HepG2 (cell line): ENCODE results near the gene CAGE1. TPM values are rescaled to one million over a fixed set of nuclear protein-coding genes. Genes with fewer than 3 reads are reported as not detected.

Experiments used
- ARHGAP35 ChIP-seq: sonication (generic); formaldehyde crosslinking; IDR thresholded peaks from 2 replicates; pipeline ENCODE4 v1.9.0; 2022; ENCODE audit warnings: mild to moderate bottlenecking, inconsistent platforms, moderate library complexity, missing genetic modification reagents, borderline replicate concordance
- ARID5B ChIP-seq: IDR thresholded peaks from 2 replicates; pipeline ENCODE4 v1.4.0; 2020; ENCODE audit warnings: mild to moderate bottlenecking, missing genetic modification reagents
- CC2D1A ChIP-seq: sonication (generic); formaldehyde crosslinking; IDR thresholded peaks from 2 replicates; pipeline ENCODE4 v1.8.1; 2023; ENCODE audit warnings: mild to moderate bottlenecking, missing genetic modification reagents
- CCDC6 ChIP-seq: sonication (generic); formaldehyde crosslinking; IDR thresholded peaks from 2 replicates; pipeline ENCODE4 v1.8.1; 2022; ENCODE audit warnings: mild to moderate bottlenecking, missing genetic modification reagents, moderate library complexity
- CREM ChIP-seq, 2 experiments: sonication (generic) in 1 of 2; formaldehyde crosslinking in 1 of 2; IDR thresholded peaks; 2 replicates each; pipeline versions ENCODE4 v1.4.0 to v1.6.1; 2016 to 2020; ENCODE audit warnings: antibody characterized with exemption in 1 of 2, mild to moderate bottlenecking in 1 of 2, missing genetic modification reagents in 1 of 2
- E2F5 ChIP-seq: sonication (generic); formaldehyde crosslinking; conservative IDR thresholded peaks from 2 replicates; pipeline ENCODE4 v1.4.0; 2020; ENCODE audit warnings: missing genetic modification reagents
- ETV5 ChIP-seq: IDR thresholded peaks from 2 replicates; pipeline ENCODE4 v1.6.1; 2018; ENCODE audit warnings: missing biosample characterization, missing genetic modification reagents, inconsistent platforms, borderline replicate concordance
- GABPB1 ChIP-seq: IDR thresholded peaks from 2 replicates; pipeline ENCODE4 v1.6.1; 2016; ENCODE audit warnings: mild to moderate bottlenecking, missing genetic modification reagents, moderate library complexity, missing compliant biosample characterization
- MXD3 ChIP-seq: IDR thresholded peaks from 2 replicates; pipeline ENCODE4 v1.6.1; 2016; ENCODE audit warnings: mild to moderate bottlenecking, missing biosample characterization, missing genetic modification reagents
- PHF21A ChIP-seq: sonication (generic); formaldehyde crosslinking; IDR thresholded peaks from 2 replicates; pipeline ENCODE4 v1.5.0; 2020; ENCODE audit warnings: mild to moderate bottlenecking, missing genetic modification reagents
- SP140L ChIP-seq: sonication (generic); formaldehyde crosslinking; IDR thresholded peaks from 2 replicates; pipeline ENCODE4 v1.4.0; 2020; ENCODE audit warnings: missing genetic modification reagents, borderline replicate concordance
- SRSF1 ChIP-seq: fragments of 200-400 bp; formaldehyde crosslinking; optimal IDR thresholded peaks from 2 replicates; pipeline ENCODE3; 2017; ENCODE audit warnings: mild to moderate bottlenecking, low read depth, low read length, moderate library complexity
- TIGD3 ChIP-seq: sonication (generic); formaldehyde crosslinking; IDR thresholded peaks from 2 replicates; pipeline ENCODE4 v1.5.1; 2020; ENCODE audit warnings: mild to moderate bottlenecking, missing genetic modification reagents, borderline replicate concordance
- ZNF20 ChIP-seq: sonication (generic); formaldehyde crosslinking; IDR thresholded peaks from 2 replicates; pipeline ENCODE4 v1.4.0; 2020; ENCODE audit warnings: mild to moderate bottlenecking, moderate library complexity, missing genetic modification reagents
- ZNF256 ChIP-seq: sonication (generic); formaldehyde crosslinking; conservative IDR thresholded peaks from 2 replicates; pipeline ENCODE4 v1.4.0; 2020; ENCODE audit warnings: missing genetic modification reagents
- ZNF317 ChIP-seq: sonication (generic); formaldehyde crosslinking; IDR thresholded peaks from 2 replicates; pipeline ENCODE4 v1.5.0; 2020; ENCODE audit warnings: mild to moderate bottlenecking, missing genetic modification reagents
- ZNF484 ChIP-seq: sonication (generic); formaldehyde crosslinking; IDR thresholded peaks from 2 replicates; pipeline ENCODE4 v1.5.1; 2020; ENCODE audit warnings: mild to moderate bottlenecking, low read depth, missing genetic modification reagents, borderline replicate concordance
- ZNF546 ChIP-seq: sonication (generic); formaldehyde crosslinking; conservative IDR thresholded peaks from 2 replicates; pipeline ENCODE4 v1.8.1; 2023; ENCODE audit warnings: mild to moderate bottlenecking, missing genetic modification reagents
- ZNF740 ChIP-seq: sonication (generic); formaldehyde crosslinking; IDR thresholded peaks from 2 replicates; pipeline ENCODE4 v1.4.0; 2020; ENCODE audit warnings: missing genetic modification reagents
- ZNF747 ChIP-seq: sonication (generic); formaldehyde crosslinking; IDR thresholded peaks from 2 replicates; pipeline ENCODE4 v1.8.1; 2023; ENCODE audit warnings: missing genetic modification reagents, mild to moderate bottlenecking, borderline replicate concordance
- ZNF776 ChIP-seq: sonication (generic); formaldehyde crosslinking; IDR thresholded peaks from 2 replicates; pipeline ENCODE4 v1.4.0; 2020; ENCODE audit warnings: mild to moderate bottlenecking, missing genetic modification reagents
- ZNF780A ChIP-seq: sonication (generic); formaldehyde crosslinking; IDR thresholded peaks from 2 replicates; pipeline ENCODE4 v1.8.0; 2022; ENCODE audit warnings: mild to moderate bottlenecking, missing genetic modification reagents, moderate library complexity
- polyA plus RNA-seq, 8 experiments: library from polyadenylated mRNA; depleted of rRNA in 3 of 8; stranded (reverse) in 7 of 8; unstranded in 1 of 8; fragments of >200 nt; fragmentation: Illumina TruSeq in 4 of 8; extraction: Trizol in 4 of 8; gene quantifications; 2 replicates each; pipeline versions ENCODE4 v1.2.1 to v1.2.3, GENCODE V29; 2011 to 2016; ENCODE audit warnings: low read depth in 4 of 8, missing spikeins in 1 of 8, mixed read lengths in 1 of 8; ENCODE audit not compliant: insufficient read depth in 1 of 8
- total RNA-seq, 5 experiments: library from RNA; depleted of rRNA; stranded (reverse); fragments of >200 nt; fragmentation: Illumina TruSeq; extraction: Trizol; gene quantifications; 2 replicates each; pipeline ENCODE4 v1.2.3, GENCODE V29; 2016; ENCODE audit warnings: low read depth in 1 of 5

The CAGE1 gene
- total and polyA plus RNA-seq, 2 of the 13 experiments (the other 11 are each of a cell fraction or from before 2014, with no cell fraction given): 0.03 to 0.15 TPM

- TF ChIP-seq ZNF740 (CRISPR knock-in tag): 0 out of 2 replicates have a peak, but pooled peaks have one; percentile 52
- TF ChIP-seq ZNF20 (CRISPR knock-in tag): peak; percentile 69; the same call in 1 of the 2 replicates
- TF ChIP-seq PHF21A (CRISPR knock-in tag): peak; percentile 90
- peak; percentile 96 for TF ChIP-seq SRSF1
- peak; percentile 100 for TF ChIP-seq GABPB1 (CRISPR knock-in tag)
- TF ChIP-seq CCDC6: peak; percentile 97
- TF ChIP-seq ZNF546: peak; percentile 89
- peak; percentile 99 for TF ChIP-seq ZNF747 (CRISPR knock-in tag)
- TF ChIP-seq CREM (IDR thresholded peaks at IDR 0.05): peak; percentile 78
- no peak for TF ChIP-seq CREM (CRISPR knock-in tag; IDR thresholded peaks at IDR 0.05)
- TF ChIP-seq SP140L: no peak
- TF ChIP-seq ZNF317: peak; percentile 86; the same call in 1 of the 2 replicates
- TF ChIP-seq TIGD3 (CRISPR knock-in tag): peak; percentile 86; the same call in 1 of the 2 replicates
- TF ChIP-seq ZNF776 (CRISPR knock-in tag): peak; percentile 87; the same call in 1 of the 2 replicates
- TF ChIP-seq ETV5 (CRISPR knock-in tag): peak; percentile 85
- peak; percentile 93; the same call in 1 of the 2 replicates for TF ChIP-seq MXD3 (CRISPR knock-in tag)
- no peak for TF ChIP-seq ZNF484 (CRISPR knock-in tag)
- TF ChIP-seq ZNF256: peak; percentile 20; the same call in 1 of the 2 replicates
- TF ChIP-seq ARHGAP35: peak; percentile 83
- peak; percentile 52; the same call in 1 of the 2 replicates for TF ChIP-seq E2F5 (CRISPR knock-in tag)
- no peak for TF ChIP-seq CC2D1A (CRISPR knock-in tag)
- TF ChIP-seq ZNF780A (CRISPR knock-in tag): peak; percentile 98
- TF ChIP-seq ARID5B: peak; percentile 85
Measured at GRCh38 chr6:7389451-7390225, at the start of gene CAGE1, which contains the start of gene RIOK1 (continued).
